ENCODE data around the gene HOXA10.

HOXA10 gene

DNA sequence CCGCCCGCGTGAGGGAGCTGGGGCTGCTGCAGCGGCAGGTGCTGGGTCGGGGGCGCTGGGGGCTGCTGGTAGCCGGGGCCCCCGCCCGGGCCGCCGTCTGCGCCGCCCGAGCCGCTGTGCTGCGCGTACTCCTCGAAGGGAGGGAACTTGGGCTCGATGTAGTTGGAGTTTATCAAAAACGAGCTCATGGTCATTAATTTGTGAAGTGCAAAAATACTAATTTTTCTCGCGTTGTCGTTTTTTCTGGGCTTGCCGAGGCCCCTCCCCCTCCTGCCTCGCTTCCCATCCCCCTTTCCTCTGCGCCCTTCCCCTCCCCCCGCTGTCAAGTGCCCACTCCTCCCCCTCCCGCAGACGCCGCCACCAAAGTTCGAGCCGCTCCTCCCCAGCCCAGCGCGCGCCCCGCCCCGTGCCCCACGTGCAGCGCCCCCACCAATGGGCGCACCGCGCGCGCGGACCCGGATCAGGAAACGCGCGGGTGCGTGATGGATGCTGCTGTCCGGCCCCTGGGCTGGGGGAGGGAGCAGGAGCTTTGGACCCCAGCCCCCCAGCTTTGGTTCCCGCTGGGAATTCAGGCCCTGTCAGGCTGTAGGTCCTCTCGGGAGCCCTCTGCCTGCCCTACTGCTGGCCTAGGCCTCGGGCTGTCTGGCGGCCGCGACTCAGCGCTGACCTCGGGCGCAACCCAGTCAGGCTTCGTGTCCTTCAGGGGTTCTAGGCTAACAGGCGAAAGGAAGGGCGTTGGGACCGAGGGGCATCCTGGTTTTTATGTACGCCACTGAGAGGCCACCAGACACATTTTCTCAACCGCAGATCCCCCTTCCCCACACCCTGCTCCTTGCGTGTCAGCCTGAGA lies 43.4 kb downstream of the HOXA10 start, which contains the start of gene HOXA4:
Gene HOXA4, minus strand, starts transcription at position 218 of the 850 bp plus-strand sequence. Its CDS starts 24 bp downstream, at position 194.
- H3K27me3 ChIP-seq (ENCODE audit: insufficient read depth, low read depth), result no peaks in the 10 kb centered on the region

DNA sequence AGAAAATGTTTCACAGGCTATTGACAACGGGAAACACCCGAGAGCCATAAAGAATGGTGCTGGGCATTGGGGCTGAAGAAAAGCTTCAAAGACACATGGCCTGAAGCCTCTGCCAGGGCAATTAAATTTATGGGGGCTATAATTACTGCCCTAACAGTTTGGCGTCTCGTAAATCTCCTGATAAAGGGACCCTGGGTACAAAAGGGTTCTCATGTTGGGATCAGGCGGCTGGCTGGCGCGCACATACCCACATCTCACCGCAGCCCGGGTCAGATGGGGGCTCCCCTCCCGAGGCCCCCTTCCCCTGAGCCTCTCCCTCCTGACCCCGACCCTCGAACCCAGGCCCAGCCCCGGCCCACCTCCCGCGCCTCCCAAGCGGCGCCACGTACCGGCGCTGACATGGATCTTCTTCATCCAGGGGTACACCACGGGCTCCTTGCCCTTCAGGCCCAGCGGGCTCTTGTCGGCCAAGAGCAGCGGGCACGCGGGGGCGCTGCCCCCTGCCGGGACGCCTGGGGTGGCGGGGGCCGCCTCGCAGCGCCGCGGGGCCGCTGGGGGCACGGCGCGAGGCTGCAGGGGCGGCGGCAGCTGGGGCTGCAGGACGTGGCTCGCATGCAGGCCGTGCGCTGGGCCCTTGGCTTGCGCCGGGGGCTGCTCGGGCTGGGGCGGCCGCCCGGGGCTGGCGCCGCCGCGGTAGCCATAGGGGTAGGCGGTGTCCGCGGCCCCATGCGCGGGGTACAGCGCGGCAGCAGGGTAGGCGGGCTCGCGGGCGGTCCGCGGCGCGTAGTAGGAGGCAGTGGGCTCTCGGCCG lies 44.2 kb downstream of the HOXA10 start:
- no peaks in the 10 kb centered on the region for H3K27me3 ChIP-seq (ENCODE audit: insufficient read depth, low read depth)

More for the DNA sequence above, 43.4 kb downstream of the HOXA10 start, which contains the start of gene HOXA4:
- Histone ChIP-seq H3K36me3 (ENCODE audit: insufficient read depth) (no peaks in the 10 kb centered on the region), H3K79me2 (ENCODE audit: insufficient read depth, low read depth) (no peaks in the 10 kb centered on the region; the same call in 1 of the 2 replicates), H3K27ac (peak within 1 kb of the TSS; percentile 94), H3K9ac (peak within 1 kb of the TSS; percentile 94), H2AFZ (ENCODE audit: low read depth) (peak within 1 kb of the TSS; percentile 79), H3K4me2 (peak within 1 kb of the TSS; percentile 88), H3K4me3 (IDR thresholded peaks at IDR 0.05; ENCODE audit: insufficient read depth, low read depth, low read length) (peak within 1 kb of the TSS; percentile 58), H4K20me1 (ENCODE audit: insufficient read depth) (no peaks in the 10 kb centered on the region), H3K4me1 (ENCODE audit: low read depth, poor library complexity, severe bottlenecking) (peaks cover 45% of the 10 kb centered on the region)
- TF ChIP-seq, protein P1, sequence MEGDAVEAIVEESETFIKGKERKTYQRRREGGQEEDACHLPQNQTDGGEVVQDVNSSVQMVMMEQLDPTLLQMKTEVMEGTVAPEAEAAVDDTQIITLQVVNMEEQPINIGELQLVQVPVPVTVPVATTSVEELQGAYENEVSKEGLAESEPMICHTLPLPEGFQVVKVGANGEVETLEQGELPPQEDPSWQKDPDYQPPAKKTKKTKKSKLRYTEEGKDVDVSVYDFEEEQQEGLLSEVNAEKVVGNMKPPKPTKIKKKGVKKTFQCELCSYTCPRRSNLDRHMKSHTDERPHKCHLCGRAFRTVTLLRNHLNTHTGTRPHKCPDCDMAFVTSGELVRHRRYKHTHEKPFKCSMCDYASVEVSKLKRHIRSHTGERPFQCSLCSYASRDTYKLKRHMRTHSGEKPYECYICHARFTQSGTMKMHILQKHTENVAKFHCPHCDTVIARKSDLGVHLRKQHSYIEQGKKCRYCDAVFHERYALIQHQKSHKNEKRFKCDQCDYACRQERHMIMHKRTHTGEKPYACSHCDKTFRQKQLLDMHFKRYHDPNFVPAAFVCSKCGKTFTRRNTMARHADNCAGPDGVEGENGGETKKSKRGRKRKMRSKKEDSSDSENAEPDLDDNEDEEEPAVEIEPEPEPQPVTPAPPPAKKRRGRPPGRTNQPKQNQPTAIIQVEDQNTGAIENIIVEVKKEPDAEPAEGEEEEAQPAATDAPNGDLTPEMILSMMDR (conservative IDR thresholded peaks at IDR 0.05; ENCODE audit: low read depth, low read length), result no peak

DNA sequence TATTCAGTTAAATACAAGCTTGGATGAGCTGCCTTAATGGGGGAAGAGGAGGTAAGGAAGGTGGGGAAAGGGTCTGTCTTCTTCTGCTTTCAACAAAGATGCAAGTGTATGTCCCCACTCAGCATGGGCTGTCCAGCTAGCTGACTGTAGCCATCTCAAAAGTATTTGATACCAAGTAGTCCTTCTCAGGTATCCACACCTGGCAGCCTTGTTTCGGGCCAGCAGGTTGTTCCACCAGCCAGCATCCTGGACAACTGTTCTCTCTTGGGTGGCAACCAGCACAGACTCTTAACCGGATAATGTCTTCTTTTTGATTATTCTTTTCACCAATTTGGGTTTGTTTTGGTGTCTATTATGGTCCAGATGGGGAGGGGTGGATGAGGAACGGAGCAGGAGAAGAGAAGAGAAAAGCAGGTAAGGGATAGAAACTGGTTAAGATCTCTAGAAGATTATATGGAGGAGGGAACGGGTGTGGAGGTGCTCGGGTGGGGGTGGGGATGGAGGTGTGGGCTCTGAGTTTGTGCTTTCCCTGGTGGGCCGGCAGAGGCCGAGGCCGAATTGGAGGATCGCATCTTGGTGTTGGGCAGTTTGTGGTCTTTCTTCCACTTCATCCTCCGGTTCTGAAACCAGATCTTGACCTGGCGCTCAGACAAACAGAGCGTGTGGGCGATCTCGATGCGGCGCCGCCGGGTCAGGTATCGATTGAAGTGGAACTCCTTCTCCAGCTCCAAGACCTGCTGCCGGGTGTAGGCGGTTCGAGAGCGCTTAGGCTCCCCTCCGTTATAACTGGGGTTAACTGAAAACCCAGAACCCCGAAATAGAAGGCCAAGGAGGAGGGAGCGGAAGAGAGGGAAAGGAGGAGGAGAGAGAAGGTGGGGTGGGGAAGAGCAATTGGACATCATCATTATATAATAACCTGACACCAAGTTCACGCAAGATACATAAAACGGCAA lies 45.1 kb downstream of the HOXA10 start:
- Histone ChIP-seq H3K27me3 (ENCODE audit: insufficient read depth, low read depth) (no peaks in the 10 kb centered on the region), H3K9ac (peak overlapping the region; percentile 94; the same call in 1 of the 2 replicates), H4K20me1 (ENCODE audit: insufficient read depth) (no peaks in the 10 kb centered on the region), H2AFZ (ENCODE audit: low read depth) (peak overlapping the region; percentile 79; the same call in 1 of the 2 replicates), H3K27ac (peak overlapping the region; percentile 94; the same call in 1 of the 2 replicates), H3K4me1 (ENCODE audit: low read depth, poor library complexity, severe bottlenecking) (peaks cover 28% of the 10 kb centered on the region), H3K79me2 (ENCODE audit: insufficient read depth, low read depth) (no peaks in the 10 kb centered on the region; the same call in 1 of the 2 replicates), H3K4me2 (peak overlapping the region; percentile 88), H3K4me3 (IDR thresholded peaks at IDR 0.05; ENCODE audit: insufficient read depth, low read depth, low read length) (no peak overlapping the region), H3K36me3 (ENCODE audit: insufficient read depth) (no peaks in the 10 kb centered on the region)
- TF ChIP-seq, protein P1 (conservative IDR thresholded peaks at IDR 0.05; ENCODE audit: low read depth, low read length), result no peak

More for the DNA sequence above, 44.2 kb downstream of the HOXA10 start:
- Histone ChIP-seq H3K79me2 (ENCODE audit: insufficient read depth, low read depth) (no peaks in the 10 kb centered on the region; the same call in 1 of the 2 replicates), H3K4me1 (ENCODE audit: low read depth, poor library complexity, severe bottlenecking) (peaks cover 37% of the 10 kb centered on the region), H3K27ac (peak overlapping the region; percentile 94), H3K36me3 (ENCODE audit: insufficient read depth) (no peaks in the 10 kb centered on the region), H4K20me1 (ENCODE audit: insufficient read depth) (no peaks in the 10 kb centered on the region), H3K9ac (peak overlapping the region; percentile 94), H2AFZ (ENCODE audit: low read depth) (peak overlapping the region; percentile 79), H3K4me3 (IDR thresholded peaks at IDR 0.05; ENCODE audit: insufficient read depth, low read depth, low read length) (no peak overlapping the region), H3K4me2 (peak overlapping the region; percentile 88)
- TF ChIP-seq, protein P1 (conservative IDR thresholded peaks at IDR 0.05; ENCODE audit: low read depth, low read length), result peak; percentile 33
